Stimulated activated CD8-positive, alpha-beta memory T cell treated with anti-CD3 and anti-CD28 coated beads, Interleukin-4, amount 100 ng/mL, for 1 hour (primary cell): ENCODE data around the gene AMPD2.
A peak's percentile ranks its signal among the peaks of the same experiment; 100 is the strongest.

ENCODE experiments used
- DNase-seq, 2 donors: peaks; one replicate each; pipeline ENCODE4 v3.0.0-alpha.2; 2020; ENCODE audit warnings: low read depth in 2 of 2, low spot score in 1 of 2

AMPD2 gene

DNA sequence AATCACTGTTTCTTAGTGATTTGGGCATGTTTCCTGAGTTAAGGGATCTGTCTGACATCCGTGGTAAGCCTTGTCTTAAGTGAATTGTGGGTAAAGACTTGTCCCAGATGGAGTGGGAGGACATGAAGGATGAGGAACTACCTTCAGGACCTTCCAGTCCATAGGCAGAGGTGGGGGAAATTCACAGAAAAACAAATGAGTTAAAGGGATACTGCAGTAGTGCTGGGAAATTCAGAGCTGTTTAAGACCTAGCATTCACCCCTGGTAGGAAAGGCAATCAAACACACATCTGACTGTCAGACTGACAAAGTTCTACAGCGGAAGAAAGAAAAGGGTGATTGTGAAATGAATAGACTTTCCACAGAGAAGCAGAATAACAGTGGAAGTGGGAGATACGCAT is 3.2 kb upstream of the AMPD2 start:
- no peak for DNase-seq

DNA sequence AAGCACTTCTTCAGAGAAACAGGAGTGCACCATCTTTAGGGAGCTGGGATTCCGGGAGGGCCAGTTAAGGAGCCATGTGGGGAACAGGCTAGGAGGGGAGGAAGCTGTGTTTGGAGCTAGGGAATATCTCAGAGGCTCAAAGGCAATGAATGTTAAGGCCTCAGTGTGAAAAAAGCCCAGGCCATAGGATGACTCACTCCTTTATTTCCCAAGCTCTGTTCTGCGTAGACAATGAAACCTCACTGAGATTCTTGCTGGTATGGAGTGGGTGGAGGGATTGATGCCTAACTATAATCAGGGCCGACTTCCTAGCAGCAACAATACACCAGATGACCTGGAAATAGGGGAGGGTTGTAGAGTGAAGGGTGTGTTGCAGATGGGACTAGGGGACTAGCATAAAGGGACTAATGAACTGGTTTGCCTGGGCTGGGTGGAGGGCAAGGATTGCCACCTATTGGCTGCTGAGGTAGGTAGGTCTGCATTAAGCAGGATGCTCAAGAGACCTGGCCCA is 2.3 kb upstream of the AMPD2 start:
- no peak for DNase-seq

DNA sequence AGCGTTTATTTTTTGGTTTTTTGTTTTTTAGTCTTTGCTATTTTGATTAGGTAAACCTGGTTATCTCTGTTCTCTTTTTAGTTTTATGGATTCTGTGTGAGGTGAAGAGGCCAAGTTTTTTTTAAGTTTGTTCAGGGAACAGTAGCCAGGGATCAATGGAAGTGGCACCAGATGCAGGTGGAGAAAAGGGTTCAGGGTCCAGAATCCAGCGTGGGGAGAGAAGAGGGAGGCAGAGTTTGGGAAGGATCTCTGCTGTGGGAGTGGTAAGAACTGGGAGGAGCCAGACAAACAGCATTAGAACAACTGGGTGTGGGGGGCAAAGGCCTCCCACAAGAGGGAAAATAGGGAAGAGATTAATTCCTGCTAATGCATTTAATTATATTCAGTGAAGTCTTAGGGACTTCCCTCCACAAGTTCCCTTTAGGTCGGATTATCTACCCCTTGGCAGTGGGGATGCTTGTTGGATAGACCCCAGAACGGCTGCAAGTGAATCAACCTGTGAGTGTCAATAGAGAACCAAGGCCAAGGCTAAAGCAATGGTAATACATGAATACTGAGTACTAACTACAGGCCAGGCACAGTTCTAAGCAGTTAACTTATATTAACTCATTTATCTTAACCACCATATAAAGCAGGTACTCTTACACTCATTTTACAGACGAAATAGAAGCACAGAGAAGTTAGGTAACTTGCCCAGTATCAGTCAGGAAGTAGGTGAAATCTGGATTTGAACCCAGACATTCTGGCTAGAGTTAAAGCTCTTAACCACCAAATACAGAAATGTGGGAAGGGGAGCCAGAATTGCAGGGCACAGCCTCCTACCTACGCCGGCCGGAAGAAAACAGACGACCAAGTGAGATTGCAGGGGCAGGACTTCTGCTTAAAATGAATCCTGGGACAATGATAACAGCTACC is 719 bp upstream of the AMPD2 start:
- DNase-seq = no peak

- no peak for DNase-seq
Measured at GRCh38 chr1:109620401-109620791, 759 bp downstream of the AMPD2 start.

DNA sequence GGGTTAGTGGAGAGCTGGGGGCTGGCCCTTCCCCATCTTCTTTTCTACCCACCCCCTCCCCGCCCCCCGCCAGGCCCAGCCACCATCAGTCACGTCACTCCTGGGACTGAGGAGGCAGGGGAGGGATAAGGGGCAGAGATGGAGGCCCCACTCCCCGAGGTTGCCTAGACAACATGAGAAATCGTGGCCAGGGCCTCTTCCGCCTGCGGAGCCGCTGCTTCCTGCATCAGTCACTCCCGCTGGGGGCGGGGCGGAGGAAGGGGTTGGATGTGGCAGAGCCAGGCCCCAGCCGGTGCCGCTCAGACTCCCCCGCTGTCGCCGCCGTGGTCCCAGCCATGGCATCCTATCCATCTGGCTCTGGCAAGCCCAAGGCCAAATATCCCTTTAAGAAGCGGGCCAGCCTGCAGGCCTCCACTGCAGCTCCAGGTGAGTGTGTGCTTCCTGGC is 1.2 kb downstream of the AMPD2 start:
- DNase-seq = peak; percentile 89 to 92

DNA sequence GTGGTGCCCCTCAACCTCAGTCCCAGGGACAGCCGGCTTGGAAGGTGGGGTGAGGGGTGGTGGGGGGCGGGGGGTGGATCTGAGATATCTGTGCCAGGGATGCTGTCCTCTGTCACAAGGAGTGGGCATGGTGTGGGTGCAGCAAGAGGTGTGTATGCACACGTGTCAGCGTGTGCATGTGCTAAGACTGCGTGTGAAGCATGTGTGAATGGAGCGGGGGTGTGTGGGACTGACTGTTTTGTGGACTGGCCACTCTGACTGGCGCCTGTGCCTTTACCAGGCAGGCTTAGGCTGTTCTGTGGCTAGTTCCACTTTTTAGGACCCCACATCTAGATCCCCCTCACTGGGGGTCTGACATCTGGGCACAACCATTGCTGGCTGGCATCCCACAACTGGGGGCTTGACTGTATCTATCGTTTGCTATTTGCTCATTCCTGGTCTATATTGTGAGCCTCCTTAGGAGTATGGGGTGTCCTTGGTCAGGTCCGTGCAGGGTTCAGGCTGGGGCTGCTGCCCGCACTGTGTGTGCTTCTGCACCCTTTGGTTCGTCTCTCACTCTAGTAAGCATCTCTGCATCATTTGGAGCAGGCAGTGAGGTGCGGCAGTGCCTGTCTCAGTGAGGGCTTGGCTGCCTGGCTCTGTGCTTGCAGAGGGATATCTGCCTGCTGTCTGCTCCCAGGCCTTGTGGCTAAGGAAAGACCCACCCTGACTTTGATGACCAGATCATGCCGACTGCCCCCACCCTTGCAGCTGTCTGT is 1.9 kb downstream of the AMPD2 start:
- no peak for DNase-seq

- no peak for DNase-seq
Measured at GRCh38 chr1:109622137-109622892, 2.7 kb downstream of the AMPD2 start.

- DNase-seq = no peak
Measured at GRCh38 chr1:109622895-109623294, 3.3 kb downstream of the AMPD2 start.

DNA sequence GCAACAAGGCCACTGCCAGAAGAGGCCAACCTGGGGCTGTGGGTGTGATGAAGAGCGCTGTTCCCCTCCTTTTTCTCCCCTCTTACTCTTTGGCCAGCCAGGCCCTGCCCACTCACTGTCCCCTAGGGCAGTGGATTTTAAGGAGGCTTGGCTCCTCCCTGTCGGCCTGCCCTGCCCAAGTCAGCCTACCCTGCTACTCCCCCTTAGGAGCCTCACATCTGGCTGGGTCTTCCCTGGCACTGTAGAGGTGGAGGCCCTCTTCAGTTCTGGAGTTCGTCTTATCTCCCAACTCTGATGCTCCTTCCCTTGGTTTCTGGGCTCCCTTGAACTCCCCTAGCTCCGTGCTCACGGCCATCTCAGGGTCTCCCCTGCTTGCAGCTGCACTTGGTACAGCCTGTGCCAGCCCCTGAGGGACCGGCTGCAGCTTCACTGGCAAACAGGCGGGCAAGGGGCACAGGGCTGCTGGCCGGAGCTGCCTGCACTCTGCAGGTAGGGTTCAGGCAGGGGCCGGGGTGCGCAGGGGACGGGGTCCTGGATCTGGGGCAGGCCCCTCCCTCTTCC is 4.0 kb downstream of the AMPD2 start:
- no peak for DNase-seq

DNA sequence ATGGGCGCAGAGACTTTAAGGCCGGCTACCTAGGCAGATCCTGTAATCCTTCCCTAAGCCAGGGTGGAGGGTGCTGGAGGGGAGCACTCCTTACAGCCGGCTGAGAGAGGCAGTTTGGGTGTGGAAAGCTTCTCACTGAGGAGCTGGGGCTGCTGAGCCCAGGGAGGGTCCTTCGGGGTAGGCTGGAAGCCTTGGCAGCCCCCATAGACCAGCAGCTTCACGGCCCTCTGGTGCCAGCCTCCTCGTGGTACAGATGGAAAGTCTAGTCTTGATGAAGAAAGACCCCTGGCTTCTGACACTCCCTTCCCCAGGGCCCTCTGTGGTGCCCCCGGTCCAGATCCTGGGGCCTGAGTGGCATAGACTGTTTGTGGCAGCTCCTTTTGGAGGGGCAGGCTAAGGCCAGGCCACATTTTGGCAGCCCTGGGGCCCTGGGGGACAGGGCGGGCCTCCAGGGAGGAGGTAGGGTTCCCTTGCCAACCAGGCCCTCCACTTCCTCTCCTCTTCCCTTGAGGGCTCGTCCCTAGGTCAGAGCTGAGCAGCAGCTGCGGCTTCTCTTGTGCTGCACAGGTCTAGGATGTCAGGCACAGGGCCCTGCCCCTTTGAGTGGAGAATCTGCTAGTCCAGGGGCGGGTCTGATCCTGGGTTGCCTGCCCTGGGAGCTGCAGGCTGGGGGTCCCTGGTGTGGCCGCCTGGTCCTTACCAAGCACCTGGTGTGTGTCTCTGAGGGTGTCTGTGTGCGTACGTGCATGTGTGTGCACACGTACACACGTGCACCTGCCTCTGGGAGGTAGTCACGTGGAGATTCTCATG is 4.8 kb downstream of the AMPD2 start:
- no peak for DNase-seq

DNA sequence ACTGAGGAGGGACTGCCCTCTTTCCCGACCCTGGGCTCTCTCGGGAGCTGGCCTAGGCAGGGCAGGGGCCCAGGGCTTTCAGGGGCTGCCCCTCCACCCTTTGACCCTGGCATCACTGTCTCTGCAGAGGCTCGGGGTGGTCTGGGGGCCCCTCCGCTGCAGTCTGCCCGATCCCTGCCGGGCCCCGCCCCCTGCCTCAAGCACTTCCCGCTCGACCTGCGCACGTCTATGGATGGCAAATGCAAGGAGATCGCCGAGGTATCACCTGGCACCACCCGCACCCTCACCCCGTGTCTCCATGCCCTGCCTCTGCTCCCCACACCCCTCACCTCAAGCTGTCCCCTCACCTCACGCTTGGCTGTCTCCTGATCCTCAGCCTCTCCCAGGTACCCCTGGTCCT is 5.5 kb downstream of the AMPD2 start:
- DNase-seq = no peak

GRCh38 chr1:109625601-109626560 is 6.2 kb downstream of the AMPD2 start:
- no peak for DNase-seq

DNA sequence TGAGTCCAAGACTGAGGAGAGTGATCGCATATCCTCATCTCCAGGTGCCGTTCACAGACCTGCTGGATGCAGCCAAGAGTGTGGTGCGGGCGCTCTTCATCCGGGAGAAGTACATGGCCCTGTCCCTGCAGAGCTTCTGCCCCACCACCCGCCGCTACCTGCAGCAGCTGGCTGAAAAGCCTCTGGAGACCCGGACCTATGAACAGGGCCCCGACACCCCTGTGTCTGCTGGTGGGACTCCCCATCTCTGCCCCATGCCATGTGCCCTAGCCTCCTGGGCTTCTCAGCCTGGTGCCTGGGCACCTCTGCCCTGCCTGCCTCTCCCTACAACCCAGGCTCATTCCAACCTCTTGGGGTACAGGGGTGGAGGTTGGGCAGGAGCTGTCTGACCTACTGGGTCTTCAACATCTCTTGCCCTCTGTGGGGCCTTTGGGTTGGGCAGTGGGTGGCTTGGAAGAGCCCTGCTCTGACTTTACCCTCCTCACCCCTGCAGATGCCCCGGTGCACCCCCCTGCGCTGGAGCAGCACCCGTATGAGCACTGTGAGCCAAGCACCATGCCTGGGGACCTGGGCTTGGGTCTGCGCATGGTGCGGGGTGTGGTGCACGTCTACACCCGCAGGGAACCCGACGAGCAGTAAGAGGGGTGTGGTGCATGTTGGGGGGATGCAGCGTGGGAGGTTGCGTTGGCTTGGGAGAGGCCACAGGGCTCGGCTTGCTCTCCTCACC is 7.2 kb downstream of the AMPD2 start:
- no peak for DNase-seq

DNA sequence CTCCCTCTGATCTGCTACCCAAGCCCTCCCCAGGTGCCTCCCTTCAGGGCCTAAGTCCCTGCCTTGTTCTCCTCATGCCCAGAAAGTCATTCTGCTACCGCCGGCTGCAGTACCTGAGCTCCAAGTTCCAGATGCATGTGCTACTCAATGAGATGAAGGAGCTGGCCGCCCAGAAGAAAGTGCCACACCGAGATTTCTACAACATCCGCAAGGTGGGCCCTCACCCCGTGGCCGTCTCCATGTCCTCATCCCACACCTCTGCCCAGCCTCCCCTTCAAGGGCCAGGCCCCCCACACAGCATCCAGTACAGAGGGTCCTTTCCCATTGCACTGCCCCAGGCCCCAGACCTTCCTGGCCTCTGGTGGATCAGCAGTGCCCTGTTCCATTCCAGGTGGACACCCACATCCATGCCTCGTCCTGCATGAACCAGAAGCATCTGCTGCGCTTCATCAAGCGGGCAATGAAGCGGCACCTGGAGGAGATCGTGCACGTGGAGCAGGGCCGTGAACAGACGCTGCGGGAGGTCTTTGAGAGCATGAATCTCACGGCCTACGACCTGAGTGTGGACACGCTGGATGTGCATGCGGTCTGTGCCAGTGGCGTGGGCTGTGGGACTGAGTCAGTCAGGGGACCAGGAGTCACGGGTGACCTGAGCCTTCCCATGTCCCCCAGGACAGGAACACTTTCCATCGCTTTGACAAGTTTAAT is 8.2 kb downstream of the AMPD2 start:
- DNase-seq = no peak

DNA sequence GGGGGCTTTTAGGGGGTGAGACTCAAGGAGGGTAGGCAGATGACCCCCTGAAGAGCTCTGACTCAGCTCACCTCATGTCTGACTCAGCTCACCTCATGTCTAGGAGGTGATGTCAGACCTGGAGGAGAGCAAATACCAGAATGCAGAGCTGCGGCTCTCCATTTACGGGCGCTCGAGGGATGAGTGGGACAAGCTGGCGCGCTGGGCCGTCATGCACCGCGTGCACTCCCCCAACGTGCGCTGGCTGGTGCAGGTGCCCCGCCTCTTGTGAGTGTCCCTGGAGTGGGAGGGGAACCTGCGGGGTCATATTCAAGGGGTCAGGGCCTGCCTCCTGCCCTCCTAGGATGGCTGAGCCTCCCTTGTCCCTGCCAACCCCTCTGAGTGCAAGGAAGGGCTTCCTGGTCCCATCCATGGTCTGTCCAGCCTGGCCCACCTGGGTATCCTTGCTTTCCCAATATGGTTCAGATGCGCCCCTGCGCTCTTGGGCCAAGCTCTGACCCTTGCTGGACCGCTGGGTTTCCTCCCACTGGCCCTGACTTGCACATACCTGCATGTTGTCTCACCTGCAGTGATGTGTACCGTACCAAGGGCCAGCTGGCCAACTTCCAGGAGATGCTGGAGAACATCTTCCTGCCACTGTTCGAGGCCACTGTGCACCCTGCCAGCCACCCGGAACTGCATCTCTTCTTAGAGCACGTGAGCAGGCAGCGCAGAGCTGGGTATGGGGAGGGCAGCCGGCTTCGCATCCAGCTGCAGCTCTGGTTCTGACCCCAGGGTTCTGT is 9.1 kb downstream of the AMPD2 start:
- no peak for DNase-seq

GRCh38 chr1:109629372-109630030 is 9.9 kb downstream of the AMPD2 start:
- no peak for DNase-seq
